Left lobe of liver (tissue), 2 donors: ENCODE measurements around the gene EMID1. TPM values are rescaled to one million over a fixed set of nuclear protein-coding genes. Genes with fewer than 3 reads are reported as not detected.

ENCODE experiments used
- ATAC-seq: fragments of 200-7000 bp; cut with Tn5 transposase; one replicate; pipeline ENCODE4 v1.9.1; 2020; ENCODE audit warnings: mild to moderate bottlenecking, moderate library complexity
- DNase-seq: peaks from one replicate; pipeline ENCODE4 v3.0.0-alpha.2; 2020; ENCODE audit warnings: low spot score
- total RNA-seq: library from RNA; stranded (reverse); gene quantifications from one replicate; pipeline ENCODE4 v1.2.1, GENCODE V29; 2021
- donor health status: DM: no; HTN: no; CAD: no; lungs with moderate emphysema.
- donor health status: DM: no; HTN: yes; CAD: no.

Gene EMID1
- total RNA-seq, 1 donor from 2014 or later = 1.3 TPM

GRCh38 chr22:29308148-29308790 is 102.6 kb downstream of the EMID1 start:
- DNase-seq = no peak
- no peak for ATAC-seq

DNA sequence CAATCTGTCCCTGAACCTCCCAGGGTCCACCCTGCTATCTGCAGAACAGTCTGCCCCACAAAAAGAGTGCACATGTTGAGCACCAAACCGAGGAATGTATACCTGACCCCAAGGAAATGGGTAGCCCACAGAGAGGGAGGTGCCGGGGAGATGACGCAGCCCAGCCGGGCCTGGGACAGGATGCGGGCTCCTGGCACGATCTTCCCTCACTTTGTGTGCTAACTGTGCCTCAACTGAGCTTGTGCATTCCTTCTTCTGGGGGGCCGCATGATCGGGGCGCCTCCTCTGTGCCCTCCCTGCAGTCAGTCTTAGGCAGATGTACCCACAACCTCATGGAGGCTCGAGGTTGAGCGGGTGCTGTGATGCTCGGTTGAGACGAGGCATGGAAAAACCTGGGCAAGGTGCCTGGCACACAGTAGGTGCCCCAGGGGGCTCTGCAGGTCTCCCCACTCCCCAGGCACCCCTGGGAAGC is 103.1 kb downstream of the EMID1 start:
- ATAC-seq = no peak
- DNase-seq = no peak

Other genes with a start within 250 kb of the EMID1 start
- gene C22orf31, start 144.1 kb upstream of the EMID1 start, total RNA-seq = not detected
- 4.9 TPM for gene KREMEN1, start 132.9 kb upstream of the EMID1 start, total RNA-seq
- gene RHBDD3, start 62.1 kb downstream of the EMID1 start, total RNA-seq = 18.9 TPM
- 93.3 TPM for gene EWSR1, start 62.4 kb downstream of the EMID1 start, total RNA-seq
- 14.3 TPM for gene GAS2L1, start 100.8 kb downstream of the EMID1 start, total RNA-seq
- gene RASL10A, start 109.8 kb downstream of the EMID1 start, total RNA-seq = 1.0 TPM
- gene AP1B1, start 182.7 kb downstream of the EMID1 start, total RNA-seq = 37.9 TPM
- 0.45 TPM for gene RFPL1, start 232.7 kb downstream of the EMID1 start, total RNA-seq